HepG2 (cell line): ENCODE data around the gene NTN3. TPM values are rescaled to one million over a fixed set of nuclear protein-coding genes. Genes with fewer than 3 reads are reported as not detected.

Experiments
- ATAC-seq: fragments of 200-7000 bp; cut with Tn5 transposase; 3 replicates; pipeline ENCODE4 v1.9.1; 2020; ENCODE audit warnings: mild to moderate bottlenecking, moderate library complexity
- BruUV-seq: library from RNA; stranded (reverse); fragments of 400-500 nt; replicated peaks from 2 replicates; lab custom pipeline; 2021; lab: Mats Ljungman, UMichigan
- CTCF ChIA-PET: fragments of 300-600 bp; formaldehyde crosslinking; extraction: SDS; loops from one replicate; lab custom pipeline; 2021; ENCODE audit warnings: low total read pairs, inconsistent platforms, low intra/inter-chr PET ratio; lab: Yijun Ruan, JAX
- POLR2A ChIA-PET: fragments of 350-600 bp; sonication (Branson Sonifier 250); formaldehyde crosslinking; loops from one replicate; lab custom pipeline; 2020; ENCODE audit warnings: antibody characterized with exemption, inconsistent platforms; lab: Yijun Ruan, JAX
- DNase-seq: peaks from one replicate; pipeline ENCODE4 v3.0.0-alpha.2; 2015; ENCODE audit warnings: low spot score
- FAIRE-seq: peaks from 3 replicates; lab custom pipeline; 2011; peaks lifted over from hg19 to GRCh38; lab: Jason Lieb, UNC
- H2AFZ ChIP-seq: one replicate; pipeline ENCODE4 v1.6.1; 2011; ENCODE audit warnings: low read length, inconsistent platforms
- H3K27ac ChIP-seq: fragments of 300-600 bp; 3 replicates; pipeline ENCODE4 v1.8.0; 2011; ENCODE audit warnings: mixed run types, mild to moderate bottlenecking, mixed read lengths, low read length, inconsistent platforms; ENCODE audit not compliant: insufficient read depth; ENCODE audit errors: extremely low read length
- H3K27me3 ChIP-seq, 2 experiments: fragments of 200-600 bp in 1 of 2; 2 replicates in 1 of 2; 3 replicates in 1 of 2; pipeline versions ENCODE4 v1.6.0 to v1.8.0; 2011; ENCODE audit warnings: low read length in 2 of 2, mild to moderate bottlenecking in 2 of 2, moderate library complexity in 2 of 2, inconsistent platforms in 1 of 2; ENCODE audit not compliant: insufficient read depth in 2 of 2, control insufficient read depth in 1 of 2
- H3K36me3 ChIP-seq, 2 experiments: fragments of 200-600 bp in 1 of 2; replicated peaks in 1 of 2; 2 replicates in 1 of 2; 3 replicates in 1 of 2; pipeline versions ENCODE4 v1.5.1 to v1.8.0; 2011; ENCODE audit warnings: low read length in 2 of 2, inconsistent platforms in 1 of 2; ENCODE audit not compliant: insufficient read depth in 2 of 2, control insufficient read depth in 1 of 2
- H3K4me1 ChIP-seq: 2 replicates; pipeline ENCODE4 v1.5.1; 2012; ENCODE audit warnings: low read length, inconsistent platforms; ENCODE audit not compliant: insufficient read depth
- H3K4me2 ChIP-seq: 2 replicates; pipeline ENCODE4 v1.6.0; 2011; ENCODE audit warnings: low read depth, low read length, inconsistent platforms
- H3K4me3 ChIP-seq, 3 experiments: fragments of 200-600 bp in 1 of 3; sonication (generic), shearing (Covaris generic) in 1 of 3; replicated peaks in 1 of 3; 2 replicates each; pipeline ENCODE4 v1.5.1; 2011 to 2016; ENCODE audit warnings: low read length in 3 of 3, inconsistent platforms in 2 of 3, low read depth in 2 of 3, mild to moderate bottlenecking in 2 of 3, control low read depth in 1 of 3, mixed read lengths in 1 of 3; ENCODE audit not compliant: insufficient read depth in 1 of 3
- H3K79me2 ChIP-seq: one replicate; pipeline ENCODE4 v1.6.1; 2011; ENCODE audit warnings: low read length, inconsistent platforms; ENCODE audit not compliant: insufficient read depth
- H3K9ac ChIP-seq: 2 replicates; pipeline ENCODE4 v1.6.0; 2011; ENCODE audit warnings: mild to moderate bottlenecking, low read depth, low read length, inconsistent platforms; ENCODE audit not compliant: insufficient read depth
- H3K9me3 ChIP-seq: 2 replicates; pipeline ENCODE4 v1.5.1; 2012; ENCODE audit warnings: mild to moderate bottlenecking, low read length
- H4K20me1 ChIP-seq: 2 replicates; pipeline ENCODE4 v1.6.0; 2011; ENCODE audit warnings: inconsistent platforms, mild to moderate bottlenecking, low read length, moderate library complexity; ENCODE audit not compliant: insufficient read depth
- DMAP1 ChIP-seq: IDR thresholded peaks from 2 replicates; pipeline ENCODE4 v1.6.1; 2016
- FOSL2 ChIP-seq: sonication (generic); formaldehyde crosslinking; IDR thresholded peaks from 2 replicates; pipeline ENCODE4 v1.4.0; 2020; ENCODE audit warnings: missing genetic modification reagents
- SUZ12 ChIP-seq: fragments of 150-350 bp; IDR thresholded peaks from 2 replicates; pipeline ENCODE4 v1.6.1; 2014; ENCODE audit warnings: low read depth, low read length
- ZFP36L2 ChIP-seq: sonication (generic); formaldehyde crosslinking; IDR thresholded peaks from 2 replicates; pipeline ENCODE4 v1.4.0; 2020; ENCODE audit warnings: missing genetic modification reagents
- ZNF567 ChIP-seq: sonication (generic); formaldehyde crosslinking; IDR thresholded peaks from 2 replicates; pipeline ENCODE4 v1.8.1; 2023; ENCODE audit warnings: mild to moderate bottlenecking, missing genetic modification reagents, borderline replicate concordance
- WGBS: methylation state at CpG from one replicate; pipeline ENCODE4 v1.1.6; 2017; ENCODE audit warnings: low lambda C conversion rate; 5-methylcytosine and 5-hydroxymethylcytosine counted together
- in situ Hi-C: cut with HindIII; loops from 2 replicates; pipeline ENCODE4 v1.10.0; 2017; ENCODE audit warnings: low pct_unique_long_range_greater_than_20kb; ENCODE audit not compliant: extremely low pct_ligation_motif_present
- intact Hi-C: fragments of 100-400 bp; cut with micrococcal nuclease; formaldehyde crosslinking; loops from one replicate; pipeline ENCODE4 v1.10.0; 2022; ENCODE audit not compliant: unreplicated experiment
- polyA plus RNA-seq, 8 experiments: library from polyadenylated mRNA; depleted of rRNA in 3 of 8; stranded (reverse) in 7 of 8; unstranded in 1 of 8; fragments of >200 nt; fragmentation: Illumina TruSeq in 4 of 8; extraction: Trizol in 4 of 8; gene quantifications; 2 replicates each; pipeline versions ENCODE4 v1.2.1 to v1.2.3, GENCODE V29; 2011 to 2016; ENCODE audit warnings: low read depth in 4 of 8, missing spikeins in 1 of 8, mixed read lengths in 1 of 8; ENCODE audit not compliant: insufficient read depth in 1 of 8
- total RNA-seq, 5 experiments: library from RNA; depleted of rRNA; stranded (reverse); fragments of >200 nt; fragmentation: Illumina TruSeq; extraction: Trizol; gene quantifications; 2 replicates each; pipeline ENCODE4 v1.2.3, GENCODE V29; 2016; ENCODE audit warnings: low read depth in 1 of 5
- TF ChIP-seq, protein P1 (sequence below): sonication (generic); formaldehyde crosslinking; IDR thresholded peaks from 2 replicates; pipeline ENCODE4 v1.4.0; 2020; ENCODE audit warnings: missing genetic modification reagents
- TF ChIP-seq, protein P2 (sequence below): IDR thresholded peaks from 2 replicates; pipeline ENCODE4 v1.4.0; 2020; ENCODE audit warnings: mild to moderate bottlenecking, missing genetic modification reagents

NTN3 gene
- total and polyA plus RNA-seq, 2 of the 13 experiments (the other 11 are each of a cell fraction or from before 2014, with no cell fraction given): 0.09 to 0.20 TPM

- TF ChIP-seq ZFP36L2: no peak
Observed at GRCh38 chr16:2422123-2422867, 48.8 kb upstream of the NTN3 start (continued).

- no peaks in the 10 kb centered on the region for H4K20me1 ChIP-seq
- TF ChIP-seq, protein P1, sequence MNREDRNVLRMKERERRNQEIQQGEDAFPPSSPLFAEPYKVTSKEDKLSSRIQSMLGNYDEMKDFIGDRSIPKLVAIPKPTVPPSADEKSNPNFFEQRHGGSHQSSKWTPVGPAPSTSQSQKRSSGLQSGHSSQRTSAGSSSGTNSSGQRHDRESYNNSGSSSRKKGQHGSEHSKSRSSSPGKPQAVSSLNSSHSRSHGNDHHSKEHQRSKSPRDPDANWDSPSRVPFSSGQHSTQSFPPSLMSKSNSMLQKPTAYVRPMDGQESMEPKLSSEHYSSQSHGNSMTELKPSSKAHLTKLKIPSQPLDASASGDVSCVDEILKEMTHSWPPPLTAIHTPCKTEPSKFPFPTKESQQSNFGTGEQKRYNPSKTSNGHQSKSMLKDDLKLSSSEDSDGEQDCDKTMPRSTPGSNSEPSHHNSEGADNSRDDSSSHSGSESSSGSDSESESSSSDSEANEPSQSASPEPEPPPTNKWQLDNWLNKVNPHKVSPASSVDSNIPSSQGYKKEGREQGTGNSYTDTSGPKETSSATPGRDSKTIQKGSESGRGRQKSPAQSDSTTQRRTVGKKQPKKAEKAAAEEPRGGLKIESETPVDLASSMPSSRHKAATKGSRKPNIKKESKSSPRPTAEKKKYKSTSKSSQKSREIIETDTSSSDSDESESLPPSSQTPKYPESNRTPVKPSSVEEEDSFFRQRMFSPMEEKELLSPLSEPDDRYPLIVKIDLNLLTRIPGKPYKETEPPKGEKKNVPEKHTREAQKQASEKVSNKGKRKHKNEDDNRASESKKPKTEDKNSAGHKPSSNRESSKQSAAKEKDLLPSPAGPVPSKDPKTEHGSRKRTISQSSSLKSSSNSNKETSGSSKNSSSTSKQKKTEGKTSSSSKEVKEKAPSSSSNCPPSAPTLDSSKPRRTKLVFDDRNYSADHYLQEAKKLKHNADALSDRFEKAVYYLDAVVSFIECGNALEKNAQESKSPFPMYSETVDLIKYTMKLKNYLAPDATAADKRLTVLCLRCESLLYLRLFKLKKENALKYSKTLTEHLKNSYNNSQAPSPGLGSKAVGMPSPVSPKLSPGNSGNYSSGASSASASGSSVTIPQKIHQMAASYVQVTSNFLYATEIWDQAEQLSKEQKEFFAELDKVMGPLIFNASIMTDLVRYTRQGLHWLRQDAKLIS (CRISPR knock-in tag): no peak
- no peak for TF ChIP-seq DMAP1
- TF ChIP-seq FOSL2 (CRISPR knock-in tag): no peak
- no peak for TF ChIP-seq SUZ12
- TF ChIP-seq, protein P2, sequence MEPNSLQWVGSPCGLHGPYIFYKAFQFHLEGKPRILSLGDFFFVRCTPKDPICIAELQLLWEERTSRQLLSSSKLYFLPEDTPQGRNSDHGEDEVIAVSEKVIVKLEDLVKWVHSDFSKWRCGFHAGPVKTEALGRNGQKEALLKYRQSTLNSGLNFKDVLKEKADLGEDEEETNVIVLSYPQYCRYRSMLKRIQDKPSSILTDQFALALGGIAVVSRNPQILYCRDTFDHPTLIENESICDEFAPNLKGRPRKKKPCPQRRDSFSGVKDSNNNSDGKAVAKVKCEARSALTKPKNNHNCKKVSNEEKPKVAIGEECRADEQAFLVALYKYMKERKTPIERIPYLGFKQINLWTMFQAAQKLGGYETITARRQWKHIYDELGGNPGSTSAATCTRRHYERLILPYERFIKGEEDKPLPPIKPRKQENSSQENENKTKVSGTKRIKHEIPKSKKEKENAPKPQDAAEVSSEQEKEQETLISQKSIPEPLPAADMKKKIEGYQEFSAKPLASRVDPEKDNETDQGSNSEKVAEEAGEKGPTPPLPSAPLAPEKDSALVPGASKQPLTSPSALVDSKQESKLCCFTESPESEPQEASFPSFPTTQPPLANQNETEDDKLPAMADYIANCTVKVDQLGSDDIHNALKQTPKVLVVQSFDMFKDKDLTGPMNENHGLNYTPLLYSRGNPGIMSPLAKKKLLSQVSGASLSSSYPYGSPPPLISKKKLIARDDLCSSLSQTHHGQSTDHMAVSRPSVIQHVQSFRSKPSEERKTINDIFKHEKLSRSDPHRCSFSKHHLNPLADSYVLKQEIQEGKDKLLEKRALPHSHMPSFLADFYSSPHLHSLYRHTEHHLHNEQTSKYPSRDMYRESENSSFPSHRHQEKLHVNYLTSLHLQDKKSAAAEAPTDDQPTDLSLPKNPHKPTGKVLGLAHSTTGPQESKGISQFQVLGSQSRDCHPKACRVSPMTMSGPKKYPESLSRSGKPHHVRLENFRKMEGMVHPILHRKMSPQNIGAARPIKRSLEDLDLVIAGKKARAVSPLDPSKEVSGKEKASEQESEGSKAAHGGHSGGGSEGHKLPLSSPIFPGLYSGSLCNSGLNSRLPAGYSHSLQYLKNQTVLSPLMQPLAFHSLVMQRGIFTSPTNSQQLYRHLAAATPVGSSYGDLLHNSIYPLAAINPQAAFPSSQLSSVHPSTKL: no peak
- no peak for TF ChIP-seq ZNF567
- TF ChIP-seq, all 625 proteins: peak for 0
- intact Hi-C loops: loop anchor here (5.0 kb wide), 1 partner anchor 82 kb away; the partner anchor contains the start of gene ABCA3
- H3K9ac ChIP-seq: no peak overlapping the region
- H3K4me1 ChIP-seq: peaks cover 17% of the 10 kb centered on the region
- ChIA-PET POLR2A (no interaction called here), CTCF (interaction anchor here (1.8 kb wide), 1 partner anchor 84 kb away, joined by 18 read pairs; the partner anchor contains the start of gene ABCA3)
- DNase-seq: no peak
- no peak for FAIRE-seq
- no TSS peak for BruUV-seq
- H3K36me3 ChIP-seq: no peaks in the 10 kb centered on the region
- H2AFZ ChIP-seq: no peak overlapping the region
- H3K79me2 ChIP-seq: no peaks in the 10 kb centered on the region
- 60% methylated on average over 9 of the region's 25 CpGs for WGBS
- no peak overlapping the region for H3K27ac ChIP-seq
- no peaks in the 10 kb centered on the region for H3K9me3 ChIP-seq
- H3K4me2 ChIP-seq: no peak overlapping the region
- no peak overlapping the region for H3K4me3 ChIP-seq
- in situ Hi-C loops: loop anchor here (5.0 kb wide), 1 partner anchor 78 kb away; no protein-coding TSS in a partner anchor
- no peak for ATAC-seq
- peaks cover 10 to 28% of the 10 kb centered on the region in 2 experiments for H3K27me3 ChIP-seq
Observed at GRCh38 chr16:2424061-2425007, 46.8 kb upstream of the NTN3 start.
